ENCODE results near the gene RBM48.

- TF ChIP-seq CTCF (IDR thresholded peaks at IDR 0.05 in 8 of 11, conservative IDR thresholded peaks at IDR 0.05 in 3 of 11) (no peak), POLR2AphosphoS5 (IDR thresholded peaks at IDR 0.05) (no peak)
Observed at GRCh38 chr7:92503767-92504166, 24.8 kb upstream of the RBM48 start.
